GM23248 (cell line): ENCODE data around the gene COX20. TPM values are rescaled to one million over a fixed set of nuclear protein-coding genes. Genes with fewer than 3 reads are reported as not detected.
A peak's percentile ranks its signal among the peaks of the same experiment; 100 is the strongest.

Source experiments
- DNase-seq: peaks from one replicate; pipeline ENCODE4 v3.0.0-alpha.2; 2015
- H2AFZ ChIP-seq: fragments of 200-600 bp; sonication (generic); 2 replicates; pipeline ENCODE4 v1.6.1; 2016; ENCODE audit warnings: antibody characterized with exemption
- H3F3A ChIP-seq: fragments of 200-600 bp; sonication (generic); 2 replicates; pipeline ENCODE4 v1.6.1; 2016; ENCODE audit warnings: mild to moderate bottlenecking, antibody characterized with exemption, mixed run types; ENCODE audit not compliant: insufficient read depth
- H3K27ac ChIP-seq: fragments of 200-600 bp; sonication (generic); 2 replicates; pipeline ENCODE4 v1.5.1; 2016; ENCODE audit warnings: mild to moderate bottlenecking
- H3K27me3 ChIP-seq: fragments of 200-600 bp; sonication (generic); replicated peaks from 2 replicates; pipeline ENCODE4 v1.6.1; 2016; ENCODE audit warnings: mild to moderate bottlenecking; ENCODE audit not compliant: insufficient read depth
- H3K36me3 ChIP-seq: fragments of 200-600 bp; sonication (generic); 2 replicates; pipeline ENCODE4 v1.6.1; 2016; ENCODE audit warnings: low read depth, mild to moderate bottlenecking
- H3K4me1 ChIP-seq: fragments of 200-600 bp; sonication (generic); 2 replicates; pipeline ENCODE4 v1.6.1; 2016; ENCODE audit warnings: mild to moderate bottlenecking; ENCODE audit not compliant: insufficient read depth
- H3K4me2 ChIP-seq: fragments of 200-600 bp; sonication (generic); one replicate; pipeline ENCODE4 v1.6.1; 2016; ENCODE audit warnings: mild to moderate bottlenecking; ENCODE audit not compliant: unreplicated experiment
- H3K4me3 ChIP-seq: fragments of 200-600 bp; sonication (generic); 2 replicates; pipeline ENCODE4 v1.5.1; 2016; ENCODE audit warnings: mild to moderate bottlenecking
- H3K79me2 ChIP-seq: fragments of 200-600 bp; sonication (generic); 2 replicates; pipeline ENCODE4 v1.6.1; 2016; ENCODE audit warnings: mild to moderate bottlenecking; ENCODE audit not compliant: insufficient read depth
- H3K9ac ChIP-seq: fragments of 200-600 bp; sonication (generic); 2 replicates; pipeline ENCODE4 v1.6.1; 2016; ENCODE audit warnings: mild to moderate bottlenecking
- H3K9me2 ChIP-seq: fragments of 200-600 bp; sonication (generic); 2 replicates; pipeline ENCODE4 v1.6.1; 2016; ENCODE audit warnings: mixed run types, mild to moderate bottlenecking, moderate library complexity; ENCODE audit not compliant: insufficient read depth
- H3K9me3 ChIP-seq: fragments of 200-600 bp; sonication (generic); one replicate; pipeline ENCODE4 v1.6.1; 2017; ENCODE audit warnings: low read depth
- H4K20me1 ChIP-seq: fragments of 200-600 bp; sonication (generic); 2 replicates; pipeline ENCODE4 v1.6.0; 2016; ENCODE audit not compliant: insufficient read depth
- EZH2 ChIP-seq: fragments of 200-600 bp; sonication (generic); IDR thresholded peaks from 2 replicates; pipeline ENCODE4 v1.6.1; 2018; ENCODE audit warnings: antibody characterized with exemption, mild to moderate bottlenecking; ENCODE audit not compliant: insufficient read depth, poor library complexity, severe bottlenecking
- EZH2phosphoT487 ChIP-seq: fragments of 200-600 bp; sonication (generic); IDR thresholded peaks from 2 replicates; pipeline ENCODE4 v1.6.1; 2018; ENCODE audit warnings: antibody characterized with exemption, moderate library complexity, mild to moderate bottlenecking, low read depth; ENCODE audit not compliant: insufficient read depth
- WGBS, 2 experiments: methylation state at CpG; one replicate each; pipeline ENCODE4 v1.1.6; 2015 to 2017; ENCODE audit warnings: low lambda C conversion rate in 2 of 2, low coverage in 1 of 2; ENCODE audit errors: missing lambda C conversion rate in 2 of 2; 5-methylcytosine and 5-hydroxymethylcytosine counted together
- in situ Hi-C: fragments of 300-500 bp; cut with MboI; formaldehyde crosslinking; loops from 2 replicates; pipeline ENCODE4 v1.15.0; 2020
- polyA plus RNA-seq: library from polyadenylated mRNA; unstranded; fragments of >200 nt; fragmentation: Nextera tagmentation; extraction: Ambion mirVana; gene quantifications from 2 replicates; pipeline ENCODE4 v1.2.1, GENCODE V29; 2016
- total RNA-seq: library from RNA; depleted of rRNA; stranded (reverse); fragments of >200 nt; shearing (Covaris generic); gene quantifications from 2 replicates; pipeline ENCODE4 v1.2.3, GENCODE V29; 2014

The COX20 gene
- total and polyA plus RNA-seq, 2 experiments from 2014 or later = 21.9 to 86.5 TPM

DNA sequence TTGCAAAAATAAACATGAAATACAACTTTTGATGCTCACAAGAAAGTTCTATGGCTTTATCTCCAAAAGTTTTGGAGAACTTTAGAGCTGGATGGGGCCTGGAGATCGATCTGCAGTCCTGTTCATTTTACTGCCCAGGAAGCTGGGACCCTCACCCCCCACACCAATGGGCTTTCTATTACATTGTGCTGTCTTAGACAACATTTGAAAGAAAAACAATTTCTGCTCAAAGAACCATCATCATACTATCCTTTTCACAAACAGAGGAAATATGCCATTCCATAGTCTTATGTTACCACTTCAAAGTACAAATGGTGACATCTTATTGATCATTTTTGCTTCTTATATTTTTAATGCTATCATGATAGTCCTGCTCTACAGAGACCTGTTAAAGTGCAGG, 30.9 kb downstream of the COX20 start:
- Histone ChIP-seq H3K27ac (peak overlapping the region; percentile 99; the same call in 1 of the 2 replicates), H3F3A (peaks cover 35% of the 10 kb centered on the region), H3K9ac (no peak overlapping the region), H4K20me1 (peaks cover 14% of the 10 kb centered on the region), H3K4me2 (no peak overlapping the region), H3K27me3 (no peaks in the 10 kb centered on the region), H3K4me3 (no peak overlapping the region), H3K79me2 (peaks cover 27% of the 10 kb centered on the region), H3K36me3 (peaks cover 5% of the 10 kb centered on the region), H3K9me3 (no peaks in the 10 kb centered on the region), H3K4me1 (peaks cover 16% of the 10 kb centered on the region), H3K9me2 (no peaks in the 10 kb centered on the region), H2AFZ (peak overlapping the region; percentile 89)
- 91 to 96% methylated on average over 1 of the region's 1 CpG for WGBS, 2 experiments
- in situ Hi-C loops = loop anchor here (25.0 kb wide), 1 partner anchor 171 kb away; no protein-coding TSS in a partner anchor
- TF ChIP-seq EZH2 (no peak), EZH2phosphoT487 (no peak)
- no peak for DNase-seq

GRCh38 chr1:244868484-244869363, 33.3 kb downstream of the COX20 start:
- Histone ChIP-seq H3K9me2 (no peaks in the 10 kb centered on the region), H3K4me1 (peaks cover 14% of the 10 kb centered on the region), H2AFZ (no peak overlapping the region), H3K9ac (no peak overlapping the region), H3K4me3 (no peak overlapping the region), H3F3A (peaks cover 21% of the 10 kb centered on the region), H3K4me2 (no peak overlapping the region), H3K9me3 (no peaks in the 10 kb centered on the region), H4K20me1 (no peaks in the 10 kb centered on the region), H3K27ac (no peak overlapping the region), H3K27me3 (no peaks in the 10 kb centered on the region), H3K36me3 (no peaks in the 10 kb centered on the region), H3K79me2 (peaks cover 6% of the 10 kb centered on the region)
- no peak for DNase-seq
- TF ChIP-seq EZH2phosphoT487 (no peak), EZH2 (no peak)
- 87 to 90% methylated on average over 22 to 23 of the region's 23 CpGs for WGBS, 2 experiments
- in situ Hi-C loops = loop anchor here (25.0 kb wide), 1 partner anchor 169 kb away; no protein-coding TSS in a partner anchor

DNA sequence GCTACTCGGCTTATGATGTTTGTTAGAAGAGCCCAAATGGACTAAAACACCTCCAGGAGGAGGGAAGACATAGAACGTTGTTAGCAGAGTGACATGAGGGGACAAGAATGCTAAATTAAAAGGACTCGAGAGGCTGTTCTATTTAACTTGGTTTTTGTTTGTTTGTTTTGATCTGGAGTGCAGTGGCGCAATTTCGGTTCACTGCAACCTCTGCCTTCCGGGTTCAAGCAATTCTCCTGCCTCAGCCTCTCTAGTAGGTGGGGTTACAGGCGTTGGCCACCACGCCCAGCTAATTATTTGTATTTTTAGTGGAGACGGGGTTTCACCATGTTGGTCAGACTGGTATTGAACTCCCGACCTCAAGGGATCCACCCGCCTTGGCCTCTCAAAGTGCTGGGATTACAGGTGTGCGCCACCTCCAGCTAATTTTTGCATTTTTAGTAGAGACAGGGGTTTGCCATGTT, 33.9 kb downstream of the COX20 start:
- Histone ChIP-seq H3K27me3 (no peaks in the 10 kb centered on the region), H3K4me3 (no peak overlapping the region), H4K20me1 (no peaks in the 10 kb centered on the region), H3K27ac (no peak overlapping the region), H3K79me2 (no peaks in the 10 kb centered on the region), H3K9ac (no peak overlapping the region), H3F3A (peaks cover 21% of the 10 kb centered on the region), H3K4me1 (peaks cover 14% of the 10 kb centered on the region), H3K9me3 (no peaks in the 10 kb centered on the region), H3K4me2 (no peak overlapping the region), H3K36me3 (no peaks in the 10 kb centered on the region), H2AFZ (no peak overlapping the region), H3K9me2 (no peaks in the 10 kb centered on the region)
- TF ChIP-seq EZH2 (no peak), EZH2phosphoT487 (no peak)
- 90% methylated on average over 12 of the region's 12 CpGs for WGBS, 2 experiments
- no peak for DNase-seq
- in situ Hi-C loops = loop anchor here (25.0 kb wide), 1 partner anchor 168 kb away; no protein-coding TSS in a partner anchor

DNA sequence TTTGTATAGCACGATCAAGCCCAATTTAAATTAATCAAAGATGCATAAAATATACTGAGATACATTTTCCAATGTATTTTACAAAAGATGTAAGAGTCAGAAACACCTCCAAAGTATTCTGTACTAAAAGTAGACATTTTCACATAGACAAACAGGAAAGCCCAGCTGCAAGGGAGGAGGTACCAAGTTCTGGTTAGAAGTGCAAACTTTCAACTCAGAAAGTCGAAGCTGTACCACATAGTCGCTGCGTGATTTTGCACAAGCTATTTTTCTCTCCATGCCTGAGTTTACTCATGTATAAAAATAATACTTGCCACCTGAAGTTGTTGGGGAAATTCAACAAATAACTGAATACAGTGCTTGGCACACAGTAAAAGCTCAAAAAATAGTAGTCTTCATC, 34.5 kb downstream of the COX20 start:
- Histone ChIP-seq H3K4me3 (no peak overlapping the region), H3K9me3 (no peaks in the 10 kb centered on the region), H3K9me2 (no peaks in the 10 kb centered on the region), H3K36me3 (no peaks in the 10 kb centered on the region), H3K4me1 (peaks cover 14% of the 10 kb centered on the region), H3K79me2 (no peaks in the 10 kb centered on the region), H2AFZ (no peak overlapping the region), H3F3A (peaks cover 17% of the 10 kb centered on the region), H3K4me2 (no peak overlapping the region), H3K9ac (no peak overlapping the region), H3K27ac (no peak overlapping the region), H4K20me1 (no peaks in the 10 kb centered on the region), H3K27me3 (no peaks in the 10 kb centered on the region)
- TF ChIP-seq EZH2phosphoT487 (no peak), EZH2 (no peak)
- in situ Hi-C loops = loop anchor here (25.0 kb wide), 1 partner anchor 167 kb away; no protein-coding TSS in a partner anchor
- WGBS, 2 experiments = 94 to 96% methylated on average over 4 of the region's 4 CpGs
- DNase-seq = no peak
